Measurements from ENCODE around the gene ZMYND10. TPM values are rescaled to one million over a fixed set of nuclear protein-coding genes. Genes with fewer than 3 reads are reported as not detected.

Gene ZMYND10
- total and polyA plus RNA-seq, 9 of the 15 experiments (the other 6 are each of a cell fraction or from before 2014, with no cell fraction given) = 0.20 to 2.8 (median 0.70) TPM

- H4K20me1 ChIP-seq (replicated peaks; ENCODE audit: control insufficient read depth, insufficient read depth, low read length) = no peaks in the 10 kb centered on the region
- H3K9me3 ChIP-seq (replicated peaks; ENCODE audit: control insufficient read depth, insufficient read depth, low read depth, low read length) = no peaks in the 10 kb centered on the region
- H3K36me3 ChIP-seq (ENCODE audit: control insufficient read depth, insufficient read depth, low read length) = no peaks in the 10 kb centered on the region
- FAIRE-seq (no peak), ATAC-seq (no peak), DNase-seq (ENCODE audit: extremely low read depth in 1 of 4, low spot score in 3 of 4) (no peak)
- peaks cover 4 to 40% of the 10 kb centered on the region in 2 experiments; a peak in 2 of 5 replicates for H3K4me1 ChIP-seq (replicated peaks in 1 of 2; ENCODE audit: control insufficient read depth in 2 of 2, insufficient read depth in 2 of 2, low read length in 2 of 2)
- no TSS peak for BruUV-seq (replicated peaks)
- ChIA-PET POLR2A (no interaction called here), CTCF (ENCODE audit: low intra/inter-chr PET ratio) (interaction anchor here (1.6 kb wide), 1 partner anchor 13 kb away, joined by 4 read pairs; no protein-coding TSS in a partner anchor)
- H2AFZ ChIP-seq (ENCODE audit: low read depth, low read length) = no peak overlapping the region
- no peak overlapping the region for H3K9ac ChIP-seq (ENCODE audit: insufficient read depth in 1 of 2, low read depth in 2 of 2, low read length in 2 of 2)
- intact Hi-C loops (cut with micrococcal nuclease) = no loop called here
- H3K27ac ChIP-seq (ENCODE audit: extremely low read depth, low read depth, low read length) = no peak overlapping the region
- peaks cover 0 to 34% of the 10 kb centered on the region in 2 experiments; a peak in 4 of 5 replicates for H3K27me3 ChIP-seq (ENCODE audit: control insufficient read depth in 2 of 2, insufficient read depth in 2 of 2, low read length in 2 of 2)
- WGBS (ENCODE audit: insufficient coverage, low coverage, missing lambda C conversion rate) = 47% methylated on average over 15 of the region's 22 CpGs
- no peak overlapping the region for H3K4me2 ChIP-seq (ENCODE audit: insufficient read depth, low read length)
- H3K4me3 ChIP-seq = no peak overlapping the region
- in situ Hi-C loops (cut with MboI) = no loop called here
- 0 out of 4 replicates have a peak, but pooled peaks of 1 of the 2 experiments have one; percentile 2 for TF ChIP-seq NRF1 (conservative IDR thresholded peaks at IDR 0.05 in 1 of 2, IDR thresholded peaks at IDR 0.05 in 1 of 2)
- no peak for TF ChIP-seq SIX5 (IDR thresholded peaks at IDR 0.05; ENCODE audit: borderline replicate concordance in 1 of 2, insufficient read depth in 1 of 2, low read depth in 1 of 2, low read length in 2 of 2)
- no peak for TF ChIP-seq ZNF12 (CRISPR knock-in tag; IDR thresholded peaks at IDR 0.05)
- no peaks in the 10 kb centered on the region for H3K79me2 ChIP-seq (ENCODE audit: control insufficient read depth, insufficient read depth, low read length)
- H3K9me1 ChIP-seq (ENCODE audit: control insufficient read depth, insufficient read depth, low read length) = no peaks in the 10 kb centered on the region
Observed at GRCh38 chr3:50388720-50389413, 43.3 kb upstream of the ZMYND10 start.

All from K562 (cell line).